Measurements from ENCODE around the gene CLN3.
A peak's percentile ranks its signal among the peaks of the same experiment; 100 is the strongest.

Gene CLN3

DNA sequence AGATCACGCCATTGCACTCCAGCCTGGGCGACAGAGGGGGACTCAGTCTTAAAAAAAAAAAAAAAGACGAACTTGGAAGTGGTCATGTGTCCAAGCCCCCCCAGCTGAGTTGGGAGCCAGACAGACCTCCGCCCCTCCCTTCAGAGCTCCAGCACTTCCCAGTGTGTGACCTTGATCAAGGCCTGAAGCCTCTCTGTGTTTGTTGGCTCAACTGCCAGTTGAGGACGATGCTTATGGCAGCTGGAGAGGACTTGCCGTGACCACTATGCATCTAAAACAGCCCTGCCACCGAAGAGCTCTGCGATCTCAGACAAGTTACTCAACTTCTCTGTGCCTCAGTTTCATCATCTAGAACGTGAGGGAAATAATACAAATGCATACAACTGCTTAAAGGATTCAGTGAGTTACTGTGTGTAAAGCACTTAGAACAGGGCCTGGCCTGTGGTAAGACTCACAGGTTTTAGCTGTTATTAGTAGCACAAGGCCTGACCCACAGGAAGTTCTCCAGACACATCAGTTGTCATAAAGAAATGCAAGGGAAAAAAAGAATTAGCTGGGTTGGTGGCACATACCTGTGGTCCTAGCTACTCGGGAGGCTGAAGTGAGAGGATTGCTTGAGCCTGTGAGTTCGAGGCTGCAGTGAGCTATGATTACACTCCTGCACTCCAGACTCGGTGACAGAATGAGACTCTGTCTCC, 21.8 kb upstream of the CLN3 start:
- TF ChIP-seq, protein P1, sequence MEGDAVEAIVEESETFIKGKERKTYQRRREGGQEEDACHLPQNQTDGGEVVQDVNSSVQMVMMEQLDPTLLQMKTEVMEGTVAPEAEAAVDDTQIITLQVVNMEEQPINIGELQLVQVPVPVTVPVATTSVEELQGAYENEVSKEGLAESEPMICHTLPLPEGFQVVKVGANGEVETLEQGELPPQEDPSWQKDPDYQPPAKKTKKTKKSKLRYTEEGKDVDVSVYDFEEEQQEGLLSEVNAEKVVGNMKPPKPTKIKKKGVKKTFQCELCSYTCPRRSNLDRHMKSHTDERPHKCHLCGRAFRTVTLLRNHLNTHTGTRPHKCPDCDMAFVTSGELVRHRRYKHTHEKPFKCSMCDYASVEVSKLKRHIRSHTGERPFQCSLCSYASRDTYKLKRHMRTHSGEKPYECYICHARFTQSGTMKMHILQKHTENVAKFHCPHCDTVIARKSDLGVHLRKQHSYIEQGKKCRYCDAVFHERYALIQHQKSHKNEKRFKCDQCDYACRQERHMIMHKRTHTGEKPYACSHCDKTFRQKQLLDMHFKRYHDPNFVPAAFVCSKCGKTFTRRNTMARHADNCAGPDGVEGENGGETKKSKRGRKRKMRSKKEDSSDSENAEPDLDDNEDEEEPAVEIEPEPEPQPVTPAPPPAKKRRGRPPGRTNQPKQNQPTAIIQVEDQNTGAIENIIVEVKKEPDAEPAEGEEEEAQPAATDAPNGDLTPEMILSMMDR (conservative IDR thresholded peaks at IDR 0.05; ENCODE audit: low read depth, low read length), result no peak
- H3K4me3 ChIP-seq (ENCODE audit: low read depth, low read length), result no peak overlapping the region
- DNase-seq (ENCODE audit: low read depth), result peak; percentile 23

DNA sequence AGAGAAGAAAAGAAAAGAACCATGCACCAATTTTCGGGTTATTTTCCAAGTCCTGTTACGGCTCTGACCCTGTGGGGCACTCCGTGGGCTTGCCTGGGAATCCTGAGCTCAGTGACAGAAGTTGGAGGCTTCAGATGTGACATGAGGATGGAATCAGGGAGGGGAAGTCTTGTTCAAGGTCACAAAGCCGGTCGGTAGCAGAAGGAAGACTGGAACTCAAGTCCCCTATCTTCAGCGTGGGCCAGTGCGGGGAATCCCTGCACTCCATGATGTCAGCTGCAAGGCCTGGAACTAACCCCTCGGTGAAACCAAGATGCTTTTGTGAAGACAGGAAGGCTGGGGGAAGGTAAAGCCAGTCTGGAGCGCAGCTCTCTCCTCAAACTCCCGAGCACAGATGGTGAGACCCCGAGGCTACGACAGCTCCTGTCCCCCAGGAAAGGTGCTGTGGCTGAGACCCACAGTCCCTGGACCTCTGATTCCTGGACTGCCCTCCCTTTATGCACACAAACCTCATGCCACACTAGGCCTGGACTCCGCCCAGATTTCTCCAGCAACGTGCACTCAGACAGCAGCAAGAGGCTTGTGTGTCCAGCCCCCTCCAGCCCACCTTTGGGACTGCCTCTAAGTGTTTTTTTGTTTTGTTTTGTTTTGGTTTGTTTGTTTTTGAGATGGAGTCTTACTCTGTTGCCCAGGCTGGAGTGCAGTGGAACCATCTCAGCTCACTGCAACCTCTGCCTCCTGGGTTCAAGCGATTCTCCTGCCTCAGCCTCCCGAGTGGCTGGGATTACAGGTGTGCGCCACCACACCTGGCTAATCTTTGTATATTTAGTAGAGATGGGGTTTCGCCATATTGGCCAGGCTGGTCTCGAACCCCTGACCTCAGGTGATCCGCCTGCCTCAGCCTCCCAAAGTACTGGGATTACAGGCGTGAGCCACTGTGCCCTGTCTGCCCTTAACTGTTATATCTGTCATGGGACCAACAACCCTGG, 20.2 kb upstream of the CLN3 start:
- TF ChIP-seq, protein P1 (conservative IDR thresholded peaks at IDR 0.05; ENCODE audit: low read depth, low read length), result no peak
- no peak overlapping the region for H3K4me3 ChIP-seq (ENCODE audit: low read depth, low read length)
- DNase-seq (ENCODE audit: low read depth), result no peak

DNA sequence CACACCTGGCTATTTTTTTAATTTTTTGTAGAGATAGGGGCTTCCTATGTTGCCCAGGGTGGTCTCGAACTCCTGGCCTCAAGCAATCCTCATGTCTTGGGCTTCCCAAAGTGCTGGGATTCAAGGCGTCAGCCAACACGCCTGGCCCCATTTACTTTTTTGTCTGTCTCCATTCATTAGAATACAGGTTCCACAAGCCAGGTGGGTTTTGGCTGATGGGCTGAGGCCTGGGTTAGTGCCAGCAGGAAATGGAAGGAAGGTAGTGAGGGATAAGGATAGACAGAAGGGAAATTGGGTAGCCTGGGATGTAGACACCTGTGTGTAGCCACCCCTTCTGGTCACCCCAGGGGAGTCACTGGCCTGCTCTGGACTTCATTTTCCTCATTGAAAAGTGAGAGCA, 19.2 kb upstream of the CLN3 start:
- no peak for DNase-seq (ENCODE audit: low read depth)
- no peak overlapping the region for H3K4me3 ChIP-seq (ENCODE audit: low read depth, low read length)

DNA sequence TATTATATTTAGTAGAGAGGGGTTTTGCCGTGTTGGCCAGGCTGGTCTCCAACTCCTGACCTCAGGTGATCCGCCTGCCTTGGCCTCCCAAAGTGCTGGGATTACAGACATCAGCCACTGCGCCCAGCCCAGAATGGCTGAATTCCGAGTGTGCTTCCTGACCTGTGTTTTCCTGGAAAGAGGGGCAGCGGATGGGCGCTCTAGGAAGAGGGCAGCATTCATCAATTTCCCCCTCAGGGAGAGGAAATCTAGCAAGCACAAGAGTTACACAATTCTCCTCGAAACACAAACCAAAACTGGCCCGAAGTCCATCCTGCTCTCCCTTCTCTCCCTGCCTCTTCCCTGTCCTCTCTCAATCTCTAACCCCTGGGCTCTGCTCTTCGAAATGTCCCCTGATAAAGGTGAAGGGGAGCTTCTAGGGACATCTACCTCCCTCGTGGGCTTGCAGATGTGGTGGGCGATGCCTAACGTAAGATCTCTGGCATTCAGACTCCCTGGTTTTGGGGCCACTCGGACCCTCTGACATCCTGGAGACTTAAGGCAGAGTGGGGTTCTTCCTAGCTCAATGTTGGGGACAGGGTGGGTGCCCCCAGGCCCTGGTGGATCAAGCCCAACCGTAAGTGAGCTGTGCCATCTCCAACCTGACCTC, 13.7 kb upstream of the CLN3 start:
- TF ChIP-seq, protein P1 (conservative IDR thresholded peaks at IDR 0.05; ENCODE audit: low read depth, low read length), result no peak
- DNase-seq (ENCODE audit: low read depth), result no peak
- no peak overlapping the region for H3K4me3 ChIP-seq (ENCODE audit: low read depth, low read length)

More for the DNA sequence above, 19.2 kb upstream of the CLN3 start:
- TF ChIP-seq, protein P1 (conservative IDR thresholded peaks at IDR 0.05; ENCODE audit: low read depth, low read length), result no peak

DNA sequence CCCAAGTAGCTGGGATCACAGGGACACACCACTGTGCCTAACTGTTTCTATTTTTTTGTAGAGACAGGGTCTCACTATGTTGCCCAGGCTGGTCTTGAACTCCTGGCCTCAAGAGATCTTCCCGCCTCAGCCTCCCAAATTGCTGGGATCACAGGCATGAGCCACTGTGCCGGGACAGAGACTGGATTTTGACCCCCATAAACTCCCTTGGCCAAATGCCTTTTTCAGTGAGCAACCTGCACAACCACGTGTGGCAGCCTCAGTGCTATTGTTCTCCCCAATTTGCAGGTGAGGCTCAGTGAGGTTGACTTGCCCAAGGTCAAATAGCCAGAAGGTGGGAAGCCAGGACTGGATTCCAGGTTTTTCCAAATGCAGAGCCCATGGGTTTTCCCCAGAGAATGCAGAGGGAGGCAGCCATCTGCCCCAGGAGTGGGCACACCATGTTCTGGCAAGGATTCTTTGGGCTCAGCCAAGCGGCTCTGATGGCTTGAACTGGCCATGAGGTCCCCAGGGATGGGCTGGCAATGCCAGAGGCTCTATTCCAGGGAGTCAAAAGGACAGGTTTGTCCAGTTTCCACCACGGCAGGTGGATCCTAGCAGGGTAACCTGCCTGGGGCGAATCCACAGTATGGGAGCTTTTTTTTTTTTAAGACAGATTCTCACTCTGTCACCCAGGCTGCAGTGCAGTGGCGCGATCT, 13.0 kb upstream of the CLN3 start:
- TF ChIP-seq, protein P1 (conservative IDR thresholded peaks at IDR 0.05; ENCODE audit: low read depth, low read length), result no peak
- H3K4me3 ChIP-seq (ENCODE audit: low read depth, low read length), result no peak overlapping the region
- DNase-seq (ENCODE audit: low read depth), result no peak

DNA sequence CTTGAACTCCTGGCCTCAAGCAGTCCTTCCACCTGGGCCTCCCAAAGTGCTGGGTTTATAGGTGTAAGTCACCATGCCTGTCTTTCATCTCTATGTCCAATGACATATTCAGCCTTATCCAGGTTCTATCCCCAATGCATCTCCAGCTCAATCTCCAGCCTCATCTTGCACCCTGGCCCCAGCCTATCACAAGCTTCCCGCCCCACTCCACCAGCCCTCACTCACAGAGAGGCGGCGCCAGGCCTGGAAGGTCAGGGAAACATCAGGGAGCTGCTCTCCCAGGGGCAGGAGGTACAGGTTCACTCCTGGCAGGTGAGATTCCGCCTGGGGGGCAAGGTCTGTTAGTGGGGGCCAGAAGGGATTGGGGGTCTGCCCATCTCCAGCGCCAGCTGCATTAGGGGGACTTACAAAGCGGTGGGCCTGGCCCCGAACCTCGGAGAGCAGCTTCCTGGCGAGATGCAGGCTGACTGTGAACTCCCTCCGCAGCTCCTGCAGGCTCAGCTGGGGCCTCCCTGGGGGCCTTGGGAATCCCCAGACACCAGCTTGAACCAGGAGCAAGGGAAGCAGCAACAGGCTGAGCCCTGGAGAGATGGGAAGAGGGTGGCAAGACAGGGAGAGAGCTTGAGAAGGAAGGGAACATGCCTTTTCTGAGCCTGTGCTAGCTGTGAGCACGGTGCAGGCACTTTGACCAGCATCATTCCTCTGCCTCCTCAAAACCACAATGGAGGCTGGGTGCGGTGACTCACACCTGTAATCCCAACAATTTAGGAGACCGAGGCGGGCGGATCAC, 11.8 kb upstream of the CLN3 start:
- H3K4me3 ChIP-seq (ENCODE audit: low read depth, low read length), result no peak overlapping the region
- DNase-seq (ENCODE audit: low read depth), result no peak
- TF ChIP-seq, protein P1 (conservative IDR thresholded peaks at IDR 0.05; ENCODE audit: low read depth, low read length), result no peak

Data from choroid plexus epithelial cell (primary cell).